Measurements from ENCODE around the gene BCAR3.
"Not testable (repeated sequence)": the region's sequence is repeated elsewhere in the genome, so short reads cannot be mapped to it uniquely, and the experiment has no call there.

BCAR3 gene

DNA sequence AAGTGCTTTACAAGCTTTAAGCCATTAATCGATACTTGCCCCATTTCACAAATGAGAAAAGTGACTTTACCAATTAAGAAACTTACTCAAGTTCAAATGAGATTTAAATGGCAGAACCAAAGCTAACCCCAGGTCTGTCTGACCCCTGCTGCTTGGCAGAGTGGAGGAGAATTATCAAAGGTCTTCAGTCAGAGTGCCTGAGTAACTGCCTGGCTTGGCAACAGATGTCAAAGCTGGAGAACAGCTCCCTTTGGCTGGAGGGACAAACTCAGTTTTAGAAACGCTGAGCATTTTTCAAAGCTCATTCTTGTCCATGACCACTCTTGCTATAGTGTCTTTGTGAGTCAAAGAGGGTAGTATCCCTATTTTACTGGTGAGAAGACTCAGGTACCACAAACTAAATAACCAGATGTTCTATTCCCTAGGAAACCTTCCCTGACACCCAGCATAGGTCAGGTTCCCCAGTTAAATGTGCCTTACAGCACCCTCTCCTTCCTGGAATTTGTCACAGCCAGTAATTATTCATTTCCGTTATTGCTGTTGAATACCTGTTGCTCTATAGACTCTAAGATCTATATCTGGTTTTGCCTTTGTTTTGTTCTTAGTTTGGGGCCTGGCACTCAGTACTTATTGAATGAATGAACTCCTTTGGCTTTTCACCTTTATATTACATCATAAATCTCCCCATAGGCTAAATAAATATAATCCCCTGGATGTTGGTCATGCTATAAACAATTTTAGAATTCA lies 5.0 kb upstream of the BCAR3 start:
- H3K27me3 Mint-ChIP-seq = peaks cover 60% of the 10 kb centered on the region
- H3K36me3 Mint-ChIP-seq (ENCODE audit: low read depth) = no peaks in the 10 kb centered on the region
- H3K4me1 Mint-ChIP-seq (ENCODE audit: low read depth) = peaks cover 5% of the 10 kb centered on the region
- DNase-seq = no peak
- no peaks in the 10 kb centered on the region for H3K9me3 Mint-ChIP-seq
- no peak overlapping the region for H3K4me3 Mint-ChIP-seq
- no peak overlapping the region for H3K27ac Mint-ChIP-seq

DNA sequence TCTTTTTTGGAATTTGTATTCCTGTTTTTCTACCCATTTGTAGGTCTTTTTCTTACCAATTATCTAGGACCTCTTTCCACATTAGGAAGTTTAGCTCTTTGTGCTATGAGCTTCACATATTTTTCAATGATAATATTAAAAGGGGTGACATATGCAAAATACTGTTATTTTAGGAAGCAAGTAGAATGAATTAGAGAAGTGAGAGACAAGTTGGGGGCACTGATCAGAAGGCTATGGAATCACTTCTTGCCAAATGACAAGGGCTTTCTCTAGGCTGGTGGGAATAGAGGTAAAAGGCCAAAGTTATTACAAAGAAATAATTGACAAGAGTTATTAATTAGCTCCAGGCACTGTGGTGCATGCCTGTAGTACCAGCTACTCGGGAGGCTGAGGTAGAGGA lies 4.3 kb upstream of the BCAR3 start:
- no peak for DNase-seq
- Mint-ChIP-seq H3K27me3 (peaks cover 60% of the 10 kb centered on the region), H3K9me3 (no peaks in the 10 kb centered on the region), H3K4me1 (ENCODE audit: low read depth) (peaks cover 5% of the 10 kb centered on the region), H3K36me3 (ENCODE audit: low read depth) (no peaks in the 10 kb centered on the region), H3K27ac (no peak overlapping the region), H3K4me3 (no peak overlapping the region)

DNA sequence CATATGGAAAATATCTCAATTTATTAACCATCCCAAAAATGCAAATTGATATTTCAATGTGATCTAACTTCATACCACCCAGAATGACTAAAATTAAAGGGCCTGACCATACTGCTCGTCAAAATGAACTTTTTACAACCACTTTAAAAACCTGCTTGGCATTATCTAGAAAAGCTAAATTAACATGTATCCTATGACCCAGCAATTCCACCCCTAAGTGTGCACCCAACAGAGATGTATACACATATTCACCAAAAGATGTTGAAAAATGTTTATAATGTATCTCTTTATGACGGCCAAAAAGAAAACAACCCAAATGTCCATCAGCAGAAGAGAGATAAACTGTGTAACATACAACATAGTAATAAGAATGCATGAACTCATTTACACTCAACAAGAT lies 1.6 kb upstream of the BCAR3 start:
- H3K27ac Mint-ChIP-seq = no peak overlapping the region
- no peak overlapping the region for H3K4me3 Mint-ChIP-seq
- DNase-seq = no peak
- no peaks in the 10 kb centered on the region for H3K9me3 Mint-ChIP-seq
- no peaks in the 10 kb centered on the region for H3K36me3 Mint-ChIP-seq (ENCODE audit: low read depth)
- H3K4me1 Mint-ChIP-seq (ENCODE audit: low read depth) = peaks cover 9% of the 10 kb centered on the region
- peaks cover 71% of the 10 kb centered on the region for H3K27me3 Mint-ChIP-seq

DNA sequence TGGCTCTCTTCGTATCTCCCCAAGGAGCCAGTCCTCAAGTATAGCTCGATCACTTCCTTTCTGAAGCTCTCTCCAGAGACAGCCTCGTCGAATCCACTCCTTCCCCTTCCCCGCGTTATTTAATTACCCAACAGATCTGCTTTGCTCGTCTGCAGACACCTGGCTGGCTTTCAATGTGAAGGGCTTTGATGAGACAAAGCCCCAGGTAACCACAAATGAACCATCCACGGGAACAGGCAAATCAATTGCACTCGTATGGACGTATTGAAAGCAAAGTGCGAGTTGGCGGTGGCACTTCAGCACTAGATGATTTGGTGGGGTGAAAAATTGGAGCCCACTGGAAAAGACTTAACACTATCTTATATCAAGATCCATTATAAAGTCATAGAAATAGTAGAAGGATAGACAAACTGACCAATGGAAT lies 364 bp upstream of the BCAR3 start:
- Mint-ChIP-seq H3K9me3 (no peaks in the 10 kb centered on the region), H3K36me3 (ENCODE audit: low read depth) (no peaks in the 10 kb centered on the region), H3K27ac (no peak overlapping the region), H3K27me3 (peaks cover 79% of the 10 kb centered on the region), H3K4me1 (ENCODE audit: low read depth) (peaks cover 9% of the 10 kb centered on the region), H3K4me3 (peak overlapping the region; percentile 69)
- DNase-seq = no peak

DNA sequence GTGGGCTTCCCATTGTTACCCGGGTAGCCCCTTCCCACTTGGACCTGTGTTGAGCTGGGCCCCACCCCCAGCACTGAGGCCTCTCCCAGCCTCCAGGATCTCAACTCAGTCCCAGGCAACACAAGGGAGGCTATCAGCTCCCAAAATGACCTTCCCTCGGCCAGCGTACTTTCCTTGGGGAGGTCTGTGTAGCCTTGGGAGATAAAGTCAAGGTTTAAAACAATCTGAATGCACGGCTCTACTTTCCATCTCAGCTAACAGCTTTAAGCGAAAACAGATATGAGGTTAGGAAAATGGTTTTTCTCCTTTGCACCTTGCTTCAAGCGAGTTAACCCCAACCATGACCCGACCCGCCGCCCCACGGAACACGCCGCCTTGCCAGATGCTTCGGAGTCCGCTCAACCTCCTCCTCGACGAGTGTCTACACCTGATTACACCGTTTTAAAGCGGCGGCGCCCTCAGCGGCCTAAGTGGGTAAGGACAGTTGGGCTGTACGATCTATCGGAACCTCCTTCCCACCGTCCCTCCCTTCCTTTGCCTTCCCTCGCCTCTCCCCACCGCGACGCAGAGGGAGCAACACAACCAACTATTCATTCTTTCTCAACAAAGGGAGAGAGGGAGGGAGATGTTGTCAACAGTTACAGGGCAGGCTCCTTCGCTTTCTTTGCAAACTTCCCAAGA lies 1.1 kb downstream of the BCAR3 start:
- Mint-ChIP-seq H3K36me3 (ENCODE audit: low read depth) (no peaks in the 10 kb centered on the region), H3K27ac (no peak overlapping the region), H3K4me1 (ENCODE audit: low read depth) (peaks cover 9% of the 10 kb centered on the region), H3K9me3 (no peaks in the 10 kb centered on the region), H3K4me3 (peak overlapping the region; percentile 78), H3K27me3 (peaks cover 69% of the 10 kb centered on the region)
- DNase-seq = peak; percentile 68

DNA sequence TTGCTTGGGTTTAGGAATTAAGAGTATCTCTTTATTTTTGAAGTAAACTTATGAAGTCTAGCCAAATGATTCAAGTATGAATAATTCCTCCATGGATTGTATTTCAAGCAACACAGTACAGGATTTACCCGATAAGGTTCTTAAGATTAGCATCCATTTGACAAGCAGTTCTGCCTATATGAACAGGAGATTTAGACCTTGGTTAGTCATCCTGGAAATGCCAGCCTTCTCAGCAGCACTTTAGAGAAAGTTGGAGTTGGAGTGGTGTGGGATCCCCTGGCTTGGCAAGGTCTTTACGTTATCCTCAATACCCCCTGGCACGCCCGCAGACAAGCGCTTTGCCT lies 1.6 kb downstream of the BCAR3 start:
- Mint-ChIP-seq H3K27me3 (peaks cover 67% of the 10 kb centered on the region), H3K4me1 (ENCODE audit: low read depth) (peaks cover 9% of the 10 kb centered on the region), H3K36me3 (ENCODE audit: low read depth) (no peaks in the 10 kb centered on the region), H3K4me3 (no peak overlapping the region), H3K27ac (no peak overlapping the region), H3K9me3 (no peaks in the 10 kb centered on the region)
- DNase-seq = no peak

DNA sequence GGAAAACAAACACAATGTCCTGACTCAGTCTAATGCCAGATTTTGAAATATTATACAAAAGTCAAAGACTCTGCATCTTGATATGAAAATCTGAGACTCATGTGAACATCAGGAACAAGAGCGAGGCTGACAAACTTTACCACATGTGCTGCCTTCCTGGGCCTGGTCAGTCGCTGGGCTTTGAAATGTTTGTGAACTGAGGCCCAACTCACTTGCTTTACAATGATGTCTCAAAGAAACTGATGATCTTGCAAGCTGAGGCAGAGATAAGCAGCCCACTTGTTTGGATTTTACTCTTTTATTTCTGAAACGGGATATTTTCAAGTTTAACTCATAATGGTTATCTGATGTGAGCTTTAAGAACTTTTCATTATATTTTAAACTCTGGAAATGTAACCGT lies 2.1 kb downstream of the BCAR3 start:
- Mint-ChIP-seq H3K36me3 (ENCODE audit: low read depth) (no peaks in the 10 kb centered on the region), H3K27me3 (peaks cover 62% of the 10 kb centered on the region), H3K9me3 (no peaks in the 10 kb centered on the region), H3K27ac (no peak overlapping the region), H3K4me3 (no peak overlapping the region), H3K4me1 (ENCODE audit: low read depth) (peaks cover 9% of the 10 kb centered on the region)
- no peak for DNase-seq

DNA sequence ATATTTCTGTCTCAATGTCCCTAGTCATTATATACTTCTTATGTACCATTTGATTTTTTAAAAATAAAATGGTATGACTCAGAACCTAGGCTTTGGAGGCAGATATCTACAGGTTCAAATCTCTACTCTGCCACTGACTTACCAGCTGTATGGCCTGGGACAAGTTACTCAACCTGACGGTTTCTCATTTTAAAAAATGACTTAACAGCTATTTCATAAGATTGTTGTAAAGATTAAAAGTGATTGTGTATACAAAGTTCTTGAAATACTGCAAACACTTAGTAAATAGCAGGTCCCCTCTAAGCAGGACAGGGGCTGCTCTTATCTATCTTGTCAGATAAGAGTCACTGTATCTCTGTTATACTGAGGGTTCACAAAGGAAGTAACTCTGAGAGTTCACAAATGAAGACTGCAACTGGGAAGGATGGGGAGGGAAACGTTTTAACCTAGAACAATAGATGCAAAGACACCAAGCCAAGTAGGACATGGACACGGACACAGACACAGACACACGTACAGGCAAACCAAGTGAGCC lies 2.6 kb downstream of the BCAR3 start:
- no peak for DNase-seq
- Mint-ChIP-seq H3K27me3 (peaks cover 57% of the 10 kb centered on the region), H3K4me3 (no peak overlapping the region), H3K36me3 (ENCODE audit: low read depth) (no peaks in the 10 kb centered on the region), H3K9me3 (no peaks in the 10 kb centered on the region), H3K4me1 (ENCODE audit: low read depth) (peaks cover 9% of the 10 kb centered on the region), H3K27ac (no peak overlapping the region)

DNA sequence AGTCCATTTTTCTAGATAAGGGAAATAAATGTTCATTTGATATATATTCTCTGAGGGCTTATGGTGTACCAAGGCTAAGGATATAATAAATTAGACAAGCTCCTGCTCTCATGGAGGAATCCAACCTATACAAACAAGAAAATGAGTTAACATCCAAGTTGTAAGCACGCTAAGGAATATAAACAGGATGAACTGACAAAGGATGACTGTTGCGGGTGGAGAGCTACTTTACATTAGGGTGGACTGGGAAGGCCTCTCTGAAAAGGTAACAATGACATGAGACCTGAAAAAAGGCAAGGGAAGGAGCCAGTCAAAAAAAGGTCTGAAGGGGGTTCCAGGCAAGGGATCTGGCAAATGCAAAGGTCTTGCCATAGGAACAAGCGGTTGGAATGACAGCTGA lies 3.1 kb downstream of the BCAR3 start:
- Mint-ChIP-seq H3K36me3 (ENCODE audit: low read depth) (no peaks in the 10 kb centered on the region), H3K9me3 (no peaks in the 10 kb centered on the region), H3K27me3 (peaks cover 53% of the 10 kb centered on the region), H3K27ac (no peak overlapping the region), H3K4me1 (ENCODE audit: low read depth) (peaks cover 9% of the 10 kb centered on the region), H3K4me3 (no peak overlapping the region)
- DNase-seq = no peak

DNA sequence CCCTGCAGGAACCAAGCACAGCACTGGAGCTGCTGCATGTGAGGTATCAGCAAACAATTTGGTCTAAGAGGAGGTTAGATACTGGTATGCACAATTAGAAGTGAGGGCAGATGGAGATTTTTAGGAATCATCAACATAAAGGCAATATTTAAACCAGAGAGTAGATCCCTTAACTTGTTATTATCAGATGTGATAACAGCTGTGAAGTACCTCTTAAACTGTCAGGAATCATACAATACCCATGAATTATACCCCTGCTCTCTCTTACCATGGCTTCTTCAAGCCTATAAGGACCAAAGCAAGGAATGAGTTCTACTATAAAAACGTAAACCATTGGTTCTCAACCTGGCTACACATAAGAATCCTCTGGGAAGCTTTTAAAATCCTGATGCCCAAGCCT lies 3.9 kb downstream of the BCAR3 start:
- no peak for DNase-seq
- Mint-ChIP-seq H3K36me3 (ENCODE audit: low read depth) (no peaks in the 10 kb centered on the region), H3K27me3 (peaks cover 45% of the 10 kb centered on the region), H3K4me3 (no peak overlapping the region), H3K9me3 (no peaks in the 10 kb centered on the region), H3K4me1 (ENCODE audit: low read depth) (peaks cover 9% of the 10 kb centered on the region), H3K27ac (no peak overlapping the region)

DNA sequence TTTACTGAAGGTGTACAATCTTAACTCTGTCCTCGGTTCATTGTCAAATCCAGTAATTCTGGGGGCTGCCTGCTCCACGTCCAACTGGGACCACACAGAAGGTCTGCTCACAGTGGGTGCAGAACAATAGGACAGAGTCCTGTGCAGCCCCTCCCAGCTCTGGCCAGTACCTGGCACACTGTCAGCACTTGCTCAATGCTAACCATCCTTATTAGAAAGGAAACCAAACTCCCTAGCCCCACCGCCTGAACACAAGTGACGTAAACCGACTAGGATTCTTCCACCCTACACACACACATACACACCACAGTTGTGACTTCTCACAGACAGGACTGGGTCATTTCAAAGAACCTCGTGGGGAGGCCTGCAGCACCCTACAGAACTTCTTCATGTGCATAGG lies 5.2 kb downstream of the BCAR3 start:
- DNase-seq = no peak
- Mint-ChIP-seq H3K36me3 (ENCODE audit: low read depth) (no peaks in the 10 kb centered on the region), H3K27ac (no peak overlapping the region), H3K4me3 (no peak overlapping the region), H3K27me3 (peaks cover 34% of the 10 kb centered on the region), H3K9me3 (no peaks in the 10 kb centered on the region), H3K4me1 (ENCODE audit: low read depth) (peaks cover 6% of the 10 kb centered on the region)

DNA sequence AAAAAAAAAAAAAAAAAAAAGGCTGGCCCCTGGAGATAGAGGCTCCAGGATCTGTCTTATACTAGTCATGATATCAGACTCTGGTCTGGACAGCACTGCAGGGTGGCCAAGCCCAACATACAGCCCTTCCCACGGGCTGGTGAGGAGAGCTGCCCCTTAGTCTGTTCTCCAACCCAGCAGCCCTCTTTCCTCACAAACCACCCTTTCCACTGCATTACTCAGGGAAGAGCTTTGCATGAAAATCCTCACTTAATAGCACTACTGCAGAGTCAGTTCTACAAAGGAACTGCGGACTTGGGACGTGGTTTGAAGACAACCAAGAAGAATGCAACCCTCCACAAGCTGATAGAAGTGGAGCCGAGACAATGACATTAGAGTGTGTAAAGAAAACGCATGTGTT lies 5.7 kb downstream of the BCAR3 start:
- H3K4me3 Mint-ChIP-seq = no peak overlapping the region
- H3K4me1 Mint-ChIP-seq (ENCODE audit: low read depth) = peaks cover 6% of the 10 kb centered on the region
- no peak overlapping the region for H3K27ac Mint-ChIP-seq
- no peaks in the 10 kb centered on the region for H3K36me3 Mint-ChIP-seq (ENCODE audit: low read depth)
- no peaks in the 10 kb centered on the region for H3K9me3 Mint-ChIP-seq
- H3K27me3 Mint-ChIP-seq = peaks cover 34% of the 10 kb centered on the region
- DNase-seq = no peak

DNA sequence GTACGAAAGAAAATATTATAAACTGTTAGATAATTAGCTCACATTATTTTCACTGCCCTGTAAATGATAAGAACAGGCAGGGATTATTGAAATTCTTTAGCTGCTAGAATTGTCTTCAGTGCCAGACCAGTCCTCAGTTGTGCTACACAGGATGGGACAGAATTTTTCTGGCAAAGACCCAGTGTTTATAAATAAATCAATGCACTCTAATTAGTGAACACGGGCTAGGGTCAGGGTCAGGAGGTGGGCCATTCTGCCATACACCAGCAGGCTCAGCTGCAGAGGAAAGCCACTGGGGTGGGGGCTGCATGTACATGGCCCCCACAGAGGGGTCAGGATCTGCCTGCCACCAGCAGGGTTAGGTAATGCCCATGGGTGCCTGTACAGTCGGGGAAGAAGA lies 6.4 kb downstream of the BCAR3 start:
- Mint-ChIP-seq H3K27ac (no peak overlapping the region), H3K36me3 (ENCODE audit: low read depth) (no peaks in the 10 kb centered on the region), H3K27me3 (peaks cover 27% of the 10 kb centered on the region), H3K9me3 (no peaks in the 10 kb centered on the region), H3K4me1 (ENCODE audit: low read depth) (peaks cover 1% of the 10 kb centered on the region), H3K4me3 (no peak overlapping the region)
- no peak for DNase-seq

DNA sequence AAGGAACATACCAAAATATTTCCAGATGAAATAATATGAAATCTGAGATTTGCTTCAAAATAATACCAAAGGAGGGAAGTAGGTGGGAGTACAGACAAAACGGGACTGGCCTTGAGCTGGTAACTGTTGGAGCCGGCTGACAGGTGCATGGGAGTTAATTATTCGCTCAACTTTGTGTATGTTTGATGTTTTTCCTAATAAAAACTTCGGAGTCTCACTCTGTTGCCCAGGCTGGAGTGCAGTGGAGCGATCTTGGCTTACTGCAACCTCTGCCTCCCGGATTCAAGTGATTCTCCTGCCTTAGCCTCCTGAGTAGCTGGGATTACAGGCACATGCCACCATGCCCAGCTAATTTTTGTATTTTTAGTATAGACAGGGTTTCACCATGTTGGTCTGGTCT lies 7.6 kb downstream of the BCAR3 start:
- peaks cover 15% of the 10 kb centered on the region for H3K27me3 Mint-ChIP-seq
- H3K4me1 Mint-ChIP-seq (ENCODE audit: low read depth); H3K4me3 Mint-ChIP-seq; H3K36me3 Mint-ChIP-seq (ENCODE audit: low read depth); H3K9me3 Mint-ChIP-seq; DNase-seq; H3K27ac Mint-ChIP-seq: not testable (repeated sequence)

DNA sequence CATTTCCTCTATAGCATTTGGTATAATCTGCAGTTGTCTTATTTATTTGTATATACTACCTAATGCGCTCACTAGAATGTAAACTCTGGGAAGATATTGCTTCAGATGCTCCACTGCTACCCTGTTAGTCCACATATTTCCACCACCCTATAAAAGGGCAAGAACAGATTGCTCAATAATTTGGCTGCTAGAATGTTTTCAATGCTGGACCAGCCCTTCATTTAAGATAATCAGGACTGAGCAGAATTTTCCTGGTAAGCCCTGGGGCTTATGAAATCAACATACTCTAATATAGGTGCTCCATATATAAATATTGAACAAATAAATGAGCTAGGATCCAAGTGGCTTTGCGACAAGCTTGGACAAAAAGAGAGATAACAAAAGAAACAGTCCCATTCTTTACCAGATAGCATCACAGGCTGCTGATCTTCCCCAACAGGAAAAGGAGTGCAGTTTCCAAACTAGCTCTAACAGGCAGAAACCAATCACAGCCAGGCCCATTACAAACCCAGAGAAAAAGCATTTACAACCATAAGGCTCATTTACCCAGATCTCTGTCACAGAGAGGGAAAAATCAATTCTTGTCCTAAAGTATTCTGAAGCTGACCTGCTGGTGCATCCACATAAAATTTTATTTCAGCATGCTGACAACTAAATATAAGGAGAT lies 8.3 kb downstream of the BCAR3 start:
- Mint-ChIP-seq H3K4me1 (ENCODE audit: low read depth) (peaks cover 1% of the 10 kb centered on the region), H3K27ac (no peak overlapping the region), H3K36me3 (ENCODE audit: low read depth) (no peaks in the 10 kb centered on the region), H3K27me3 (peaks cover 10% of the 10 kb centered on the region), H3K4me3 (no peak overlapping the region), H3K9me3 (no peaks in the 10 kb centered on the region)
- DNase-seq = no peak

All from activated T-cell treated with anti-CD3 and anti-CD28 coated beads, Interleukin-2, amount 50 U/mL, for 24 hours (primary cell).